Measurements from ENCODE around the gene GNB5.

The GNB5 gene

DNA sequence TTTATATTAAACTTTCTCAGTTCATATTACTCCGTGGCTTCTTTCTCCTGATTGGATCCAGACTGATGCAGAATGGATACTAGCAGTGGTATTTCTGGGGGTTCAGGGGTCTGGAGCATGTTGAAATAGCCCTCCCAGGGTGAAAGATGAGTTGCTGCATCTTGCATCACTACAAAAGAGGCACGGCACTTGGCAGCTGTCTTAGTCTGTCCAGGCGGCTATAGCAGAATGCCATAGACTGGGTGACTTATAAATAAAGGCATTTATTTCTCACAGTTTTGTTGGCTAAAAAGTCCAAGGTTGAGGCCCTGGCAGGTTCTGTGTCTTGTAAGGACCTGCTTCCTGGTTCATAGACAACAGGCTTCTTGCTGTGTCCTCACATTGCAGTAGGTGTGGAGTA lies 78.0 kb downstream of the GNB5 start:
- Histone ChIP-seq H4K20me1 (ENCODE audit: control insufficient read depth, insufficient read depth, low read depth, low read length) (no peaks in the 10 kb centered on the region), H3K36me3 (ENCODE audit: control insufficient read depth, low read length) (no peaks in the 10 kb centered on the region), H3K79me2 (ENCODE audit: control insufficient read depth, low read length) (no peaks in the 10 kb centered on the region), H3K27me3 (ENCODE audit: control insufficient read depth, low read length) (peaks cover 48% of the 10 kb centered on the region), H3K27ac (ENCODE audit: low read depth, low read length) (no peak overlapping the region), H3K9me2 (replicated peaks; ENCODE audit: control insufficient read depth, low read length) (no peaks in the 10 kb centered on the region), H3K4me1 (ENCODE audit: control insufficient read depth, low read length) (peaks cover 6% of the 10 kb centered on the region), H3K4me3 (ENCODE audit: low read length) (no peak overlapping the region), H3F3A (ENCODE audit: control insufficient read depth, insufficient read depth) (no peaks in the 10 kb centered on the region), H3K4me2 (ENCODE audit: low read length) (no peak overlapping the region), H3K9me3 (ENCODE audit: control insufficient read depth, insufficient read depth, low read length) (no peaks in the 10 kb centered on the region)
- no peak for TF ChIP-seq CTCF (IDR thresholded peaks at IDR 0.05; ENCODE audit: low read depth, low read length, poor library complexity, severe bottlenecking)
- no peak for TF ChIP-seq EZH2phosphoT487 (IDR thresholded peaks at IDR 0.05; ENCODE audit: borderline replicate concordance, low read length)

GRCh38 chr15:52112203-52112750 lies 78.9 kb downstream of the GNB5 start:
- H4K20me1 ChIP-seq (ENCODE audit: control insufficient read depth, insufficient read depth, low read depth, low read length) = no peaks in the 10 kb centered on the region
- TF ChIP-seq CTCF (IDR thresholded peaks at IDR 0.05; ENCODE audit: low read depth, low read length, poor library complexity, severe bottlenecking) (no peak), EZH2phosphoT487 (IDR thresholded peaks at IDR 0.05; ENCODE audit: borderline replicate concordance, low read length) (no peak)
- no peaks in the 10 kb centered on the region for H3K36me3 ChIP-seq (ENCODE audit: control insufficient read depth, low read length)
- H3K27ac ChIP-seq (ENCODE audit: low read depth, low read length) = no peak overlapping the region
- H3K4me3 ChIP-seq (ENCODE audit: low read length) = no peak overlapping the region
- H3K9me2 ChIP-seq (replicated peaks; ENCODE audit: control insufficient read depth, low read length) = no peaks in the 10 kb centered on the region
- peak overlapping the region; percentile 30; the same call in 1 of the 2 replicates for H3K4me2 ChIP-seq (ENCODE audit: low read length)
- no peaks in the 10 kb centered on the region for H3F3A ChIP-seq (ENCODE audit: control insufficient read depth, insufficient read depth)
- peaks cover 6% of the 10 kb centered on the region for H3K4me1 ChIP-seq (ENCODE audit: control insufficient read depth, low read length)
- no peaks in the 10 kb centered on the region for H3K9me3 ChIP-seq (ENCODE audit: control insufficient read depth, insufficient read depth, low read length)
- H3K27me3 ChIP-seq (ENCODE audit: control insufficient read depth, low read length) = peaks cover 48% of the 10 kb centered on the region
- no peaks in the 10 kb centered on the region for H3K79me2 ChIP-seq (ENCODE audit: control insufficient read depth, low read length)

- peaks cover 48% of the 10 kb centered on the region for H3K27me3 ChIP-seq (ENCODE audit: control insufficient read depth, low read length)
- H3K27ac ChIP-seq (ENCODE audit: low read depth, low read length) = no peak overlapping the region
- no peaks in the 10 kb centered on the region for H3K9me3 ChIP-seq (ENCODE audit: control insufficient read depth, insufficient read depth, low read length)
- no peak overlapping the region for H3K4me3 ChIP-seq (ENCODE audit: low read length)
- no peaks in the 10 kb centered on the region for H3K9me2 ChIP-seq (replicated peaks; ENCODE audit: control insufficient read depth, low read length)
- no peak overlapping the region for H3K4me2 ChIP-seq (ENCODE audit: low read length)
- TF ChIP-seq EZH2phosphoT487 (IDR thresholded peaks at IDR 0.05; ENCODE audit: borderline replicate concordance, low read length) (no peak), CTCF (IDR thresholded peaks at IDR 0.05; ENCODE audit: low read depth, low read length, poor library complexity, severe bottlenecking) (no peak)
- H3K36me3 ChIP-seq (ENCODE audit: control insufficient read depth, low read length) = no peaks in the 10 kb centered on the region
- H3K79me2 ChIP-seq (ENCODE audit: control insufficient read depth, low read length) = no peaks in the 10 kb centered on the region
- no peaks in the 10 kb centered on the region for H4K20me1 ChIP-seq (ENCODE audit: control insufficient read depth, insufficient read depth, low read depth, low read length)
- peaks cover 6% of the 10 kb centered on the region for H3K4me1 ChIP-seq (ENCODE audit: control insufficient read depth, low read length)
- no peaks in the 10 kb centered on the region for H3F3A ChIP-seq (ENCODE audit: control insufficient read depth, insufficient read depth)
These were observed 79.5 kb downstream of the GNB5 start for GRCh38 chr15:52111517-52112202.
